HL-60 (cell line): ENCODE data around the gene ARHGEF17.

Experiments
- POLR2AphosphoS5 ChIP-seq: IDR thresholded peaks from 2 replicates; pipeline ENCODE4 v1.6.1; 2012; ENCODE audit warnings: low read depth
- SPI1 ChIP-seq: IDR thresholded peaks from 2 replicates; pipeline ENCODE4 v1.6.1; 2012; ENCODE audit warnings: low read depth, mild to moderate bottlenecking, borderline replicate concordance
- TF ChIP-seq, protein P1 (sequence below): IDR thresholded peaks from one replicate; pipeline ENCODE4 v1.5.1; 2011; ENCODE audit warnings: low read length, control low read depth, inconsistent platforms; ENCODE audit not compliant: insufficient read depth
- TF ChIP-seq, protein P2 (sequence below): IDR thresholded peaks from 2 replicates; pipeline ENCODE4 v1.6.1; 2012; ENCODE audit warnings: low read depth; ENCODE audit not compliant: insufficient replicate concordance

DNA sequence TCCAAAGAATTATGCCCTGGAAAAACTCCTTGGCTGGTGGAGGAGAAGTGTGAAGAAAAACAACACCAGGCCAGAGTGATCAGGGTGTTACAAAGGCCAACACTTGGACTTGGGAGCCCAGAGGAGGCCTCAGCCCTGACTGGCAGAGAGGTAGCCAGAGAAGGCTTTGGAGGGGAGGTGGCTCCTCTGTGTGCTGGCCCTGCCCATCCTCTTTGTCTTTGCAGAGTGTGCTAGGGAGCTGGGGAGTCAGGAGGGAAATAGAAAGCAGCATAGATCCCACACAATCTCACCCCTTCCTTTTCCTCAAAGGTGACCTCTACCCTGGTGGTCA, 48.0 kb upstream of the ARHGEF17 start:
- TF ChIP-seq, protein P1, sequence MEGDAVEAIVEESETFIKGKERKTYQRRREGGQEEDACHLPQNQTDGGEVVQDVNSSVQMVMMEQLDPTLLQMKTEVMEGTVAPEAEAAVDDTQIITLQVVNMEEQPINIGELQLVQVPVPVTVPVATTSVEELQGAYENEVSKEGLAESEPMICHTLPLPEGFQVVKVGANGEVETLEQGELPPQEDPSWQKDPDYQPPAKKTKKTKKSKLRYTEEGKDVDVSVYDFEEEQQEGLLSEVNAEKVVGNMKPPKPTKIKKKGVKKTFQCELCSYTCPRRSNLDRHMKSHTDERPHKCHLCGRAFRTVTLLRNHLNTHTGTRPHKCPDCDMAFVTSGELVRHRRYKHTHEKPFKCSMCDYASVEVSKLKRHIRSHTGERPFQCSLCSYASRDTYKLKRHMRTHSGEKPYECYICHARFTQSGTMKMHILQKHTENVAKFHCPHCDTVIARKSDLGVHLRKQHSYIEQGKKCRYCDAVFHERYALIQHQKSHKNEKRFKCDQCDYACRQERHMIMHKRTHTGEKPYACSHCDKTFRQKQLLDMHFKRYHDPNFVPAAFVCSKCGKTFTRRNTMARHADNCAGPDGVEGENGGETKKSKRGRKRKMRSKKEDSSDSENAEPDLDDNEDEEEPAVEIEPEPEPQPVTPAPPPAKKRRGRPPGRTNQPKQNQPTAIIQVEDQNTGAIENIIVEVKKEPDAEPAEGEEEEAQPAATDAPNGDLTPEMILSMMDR, result no peak
- no peak for TF ChIP-seq POLR2AphosphoS5
- TF ChIP-seq, protein P2, sequence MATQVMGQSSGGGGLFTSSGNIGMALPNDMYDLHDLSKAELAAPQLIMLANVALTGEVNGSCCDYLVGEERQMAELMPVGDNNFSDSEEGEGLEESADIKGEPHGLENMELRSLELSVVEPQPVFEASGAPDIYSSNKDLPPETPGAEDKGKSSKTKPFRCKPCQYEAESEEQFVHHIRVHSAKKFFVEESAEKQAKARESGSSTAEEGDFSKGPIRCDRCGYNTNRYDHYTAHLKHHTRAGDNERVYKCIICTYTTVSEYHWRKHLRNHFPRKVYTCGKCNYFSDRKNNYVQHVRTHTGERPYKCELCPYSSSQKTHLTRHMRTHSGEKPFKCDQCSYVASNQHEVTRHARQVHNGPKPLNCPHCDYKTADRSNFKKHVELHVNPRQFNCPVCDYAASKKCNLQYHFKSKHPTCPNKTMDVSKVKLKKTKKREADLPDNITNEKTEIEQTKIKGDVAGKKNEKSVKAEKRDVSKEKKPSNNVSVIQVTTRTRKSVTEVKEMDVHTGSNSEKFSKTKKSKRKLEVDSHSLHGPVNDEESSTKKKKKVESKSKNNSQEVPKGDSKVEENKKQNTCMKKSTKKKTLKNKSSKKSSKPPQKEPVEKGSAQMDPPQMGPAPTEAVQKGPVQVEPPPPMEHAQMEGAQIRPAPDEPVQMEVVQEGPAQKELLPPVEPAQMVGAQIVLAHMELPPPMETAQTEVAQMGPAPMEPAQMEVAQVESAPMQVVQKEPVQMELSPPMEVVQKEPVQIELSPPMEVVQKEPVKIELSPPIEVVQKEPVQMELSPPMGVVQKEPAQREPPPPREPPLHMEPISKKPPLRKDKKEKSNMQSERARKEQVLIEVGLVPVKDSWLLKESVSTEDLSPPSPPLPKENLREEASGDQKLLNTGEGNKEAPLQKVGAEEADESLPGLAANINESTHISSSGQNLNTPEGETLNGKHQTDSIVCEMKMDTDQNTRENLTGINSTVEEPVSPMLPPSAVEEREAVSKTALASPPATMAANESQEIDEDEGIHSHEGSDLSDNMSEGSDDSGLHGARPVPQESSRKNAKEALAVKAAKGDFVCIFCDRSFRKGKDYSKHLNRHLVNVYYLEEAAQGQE, result no peak
- no peak for TF ChIP-seq SPI1
